ENCODE results near the gene PDE10A.

PDE10A gene

GRCh38 chr6:165300422-165300936, 362.6 kb downstream of the PDE10A start:
- DNase-seq (ENCODE audit: extremely low read depth in 1 of 2, low read depth in 1 of 2) = no peak

- DNase-seq (ENCODE audit: extremely low read depth in 1 of 2, low read depth in 1 of 2) = no peak
Measured at GRCh38 chr6:165298875-165299274, 364.2 kb downstream of the PDE10A start.

DNA sequence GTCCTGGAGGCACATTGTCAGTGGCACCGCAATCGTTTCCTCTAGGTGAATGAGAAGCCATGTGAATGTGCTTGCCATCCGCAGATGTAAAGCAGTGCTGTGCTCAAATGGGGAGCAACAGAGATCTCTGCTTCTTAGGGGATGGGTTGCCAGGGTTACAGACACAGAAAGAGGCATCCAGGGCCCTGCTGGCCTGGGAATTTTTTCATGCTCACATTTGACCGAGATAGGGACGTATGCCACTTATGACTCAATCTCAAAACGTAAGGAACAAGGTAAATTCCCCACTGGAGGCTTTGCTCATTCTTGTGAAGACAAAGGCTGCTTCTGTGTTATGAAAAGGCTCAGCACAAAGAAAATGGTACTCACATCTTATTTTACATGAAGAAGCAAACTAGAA, 364.6 kb downstream of the PDE10A start:
- no peak for DNase-seq (ENCODE audit: extremely low read depth in 1 of 2, low read depth in 1 of 2)

GRCh38 chr6:165292657-165293056, 370.4 kb downstream of the PDE10A start:
- no peak for DNase-seq (ENCODE audit: extremely low read depth in 1 of 2, low read depth in 1 of 2)

Data from stimulated activated CD8-positive, alpha-beta memory T cell treated with anti-CD3 and anti-CD28 coated beads, Interleukin-7, amount 100 ng/mL, for 48 hours (primary cell).